Activated T-cell treated with anti-CD3 and anti-CD28 coated beads, Interleukin-2, amount 50 U/mL, for 4 hours (primary cell): ENCODE data around the gene CTBS. TPM values are rescaled to one million over a fixed set of nuclear protein-coding genes. Genes with fewer than 3 reads are reported as not detected.

Experiments used
- ATAC-seq, 2 donors: fragments of 200-7000 bp; cut with Tn5 transposase; one replicate each; pipeline ENCODE4 v1.10.0; 2021
- DNase-seq: peaks from one replicate; pipeline ENCODE4 v3.0.0-alpha.2; 2020
- H3K27me3 Mint-ChIP-seq: one replicate; pipeline ENCODE4 v1.8.0; 2021; ENCODE audit warnings: low read depth, mixed read lengths
- H3K36me3 Mint-ChIP-seq: one replicate; pipeline ENCODE4 v1.8.0; 2022; ENCODE audit warnings: mixed read lengths; ENCODE audit not compliant: insufficient read depth
- H3K4me1 Mint-ChIP-seq: one replicate; pipeline ENCODE4 v1.8.0; 2021; ENCODE audit warnings: low read depth, mixed read lengths
- H3K4me3 Mint-ChIP-seq: one replicate; pipeline ENCODE4 v1.8.0; 2021; ENCODE audit warnings: mild to moderate bottlenecking, moderate library complexity, mixed read lengths
- H3K9me3 Mint-ChIP-seq: one replicate; pipeline ENCODE4 v1.8.0; 2021; ENCODE audit warnings: mixed read lengths
- total RNA-seq, 3 donors: library from RNA; stranded (reverse); gene quantifications; one replicate each; pipeline ENCODE4 v1.2.1, GENCODE V29; 2021

CTBS gene
- total RNA-seq: 1 to 10 TPM; 6.3 to 7.2 (median 6.9) TPM

DNA sequence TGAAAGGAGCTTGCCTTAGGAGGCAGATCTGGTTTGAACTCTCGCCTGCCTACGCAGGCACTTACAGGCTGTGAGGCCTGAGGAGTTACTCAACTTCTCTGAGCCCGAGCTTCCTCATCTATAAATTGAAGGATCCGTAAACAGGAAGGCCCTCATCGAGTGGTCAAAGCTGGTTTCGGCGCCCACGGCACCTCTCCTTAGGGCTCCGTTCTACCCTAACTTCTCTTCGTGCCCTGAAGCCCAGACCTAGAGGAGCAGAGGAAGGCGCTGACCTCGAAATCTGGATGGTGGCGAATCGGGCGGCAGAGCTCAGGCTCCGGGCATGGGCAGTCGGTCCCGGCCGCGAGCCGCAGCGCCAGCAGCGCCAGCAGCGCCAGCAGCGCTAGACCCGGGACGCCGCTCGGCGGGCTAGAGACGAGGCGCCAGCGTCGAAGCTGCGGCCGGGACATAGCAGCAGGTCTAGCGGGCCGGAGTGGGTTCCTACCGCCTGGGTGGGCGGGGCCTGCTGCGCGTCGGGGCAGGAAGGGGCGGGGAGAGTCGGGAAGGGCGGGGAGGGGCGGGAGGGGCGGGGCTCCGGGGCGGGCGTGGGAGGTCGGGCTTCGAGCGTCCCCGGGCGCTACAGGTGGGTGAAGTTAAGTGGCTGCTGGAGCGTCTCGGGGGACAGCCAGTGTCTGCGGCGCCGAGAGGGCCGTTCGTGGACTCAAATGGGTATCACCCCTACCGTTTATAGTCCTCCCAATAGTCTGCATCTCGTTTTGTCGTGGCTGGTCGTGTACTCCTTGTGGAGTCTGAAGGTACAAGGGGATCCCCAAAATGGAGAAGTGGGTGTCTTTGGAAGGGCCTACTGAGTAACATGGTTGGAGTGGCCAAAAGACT, at the start of gene CTBS:
Gene CTBS (minus strand): TSS at position 474 of the 876 bp plus-strand sequence. CDS start 25 bp downstream, at position 449.
- H3K36me3 Mint-ChIP-seq: peaks cover 17% of the 10 kb centered on the region
- H3K4me1 Mint-ChIP-seq: peaks cover 40% of the 10 kb centered on the region
- DNase-seq: peak; percentile 84
- ATAC-seq: peak; percentile 92 to 93
- peak within 1 kb of the TSS; percentile 97 for H3K4me3 Mint-ChIP-seq
- H3K9me3 Mint-ChIP-seq: no peaks in the 10 kb centered on the region
- H3K27me3 Mint-ChIP-seq: no peaks in the 10 kb centered on the region

- H3K4me3 Mint-ChIP-seq: no peak overlapping the region
- H3K36me3 Mint-ChIP-seq: no peaks in the 10 kb centered on the region
Measured at GRCh38 chr1:84621553-84621952, 47.3 kb upstream of the CTBS start.

GRCh38 chr1:84620720-84621313, 46.6 kb upstream of the CTBS start:
- no peaks in the 10 kb centered on the region for H3K27me3 Mint-ChIP-seq
- H3K36me3 Mint-ChIP-seq: no peaks in the 10 kb centered on the region
- peaks cover 14% of the 10 kb centered on the region for H3K4me1 Mint-ChIP-seq
- DNase-seq: peak; percentile 72
- peak; percentile 88 to 90 for ATAC-seq
- H3K9me3 Mint-ChIP-seq: no peaks in the 10 kb centered on the region
- peak overlapping the region; percentile 87 for H3K4me3 Mint-ChIP-seq

More at GRCh38 chr1:84621553-84621952, 47.3 kb upstream of the CTBS start:
- no peak for DNase-seq
- peaks cover 14% of the 10 kb centered on the region for H3K4me1 Mint-ChIP-seq
- no peak for ATAC-seq
- H3K27me3 Mint-ChIP-seq: no peaks in the 10 kb centered on the region
- no peaks in the 10 kb centered on the region for H3K9me3 Mint-ChIP-seq

- peak; percentile 25 for DNase-seq
- peaks cover 14% of the 10 kb centered on the region for H3K4me1 Mint-ChIP-seq
- no peaks in the 10 kb centered on the region for H3K27me3 Mint-ChIP-seq
- ATAC-seq: peak; percentile 51 to 64
- H3K36me3 Mint-ChIP-seq: no peaks in the 10 kb centered on the region
- H3K4me3 Mint-ChIP-seq: peak overlapping the region; percentile 62
- no peaks in the 10 kb centered on the region for H3K9me3 Mint-ChIP-seq
Measured at GRCh38 chr1:84619383-84620102, 45.3 kb upstream of the CTBS start.

DNA sequence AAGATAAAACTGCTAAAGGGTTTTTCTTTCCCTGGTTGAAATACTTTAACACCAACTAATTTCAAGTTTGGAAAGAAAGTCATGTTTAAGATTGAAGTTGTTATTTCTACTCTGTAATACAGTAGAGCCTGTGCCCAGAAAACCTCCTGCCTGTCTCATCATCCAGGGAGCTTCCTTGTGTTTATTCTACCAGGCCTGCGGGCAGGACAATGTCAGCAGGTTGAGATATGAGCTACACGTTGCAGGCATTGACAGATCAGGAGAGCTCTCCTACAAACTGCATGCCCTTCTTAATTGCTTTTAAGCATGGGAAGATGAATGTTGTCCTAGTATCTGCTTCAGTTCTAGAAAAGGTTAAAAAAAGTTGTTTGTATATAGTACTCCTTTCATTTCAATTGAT, 43.1 kb upstream of the CTBS start:
- H3K27me3 Mint-ChIP-seq: no peaks in the 10 kb centered on the region
- H3K4me1 Mint-ChIP-seq: peaks cover 17% of the 10 kb centered on the region
- no peaks in the 10 kb centered on the region for H3K36me3 Mint-ChIP-seq
- DNase-seq: no peak
- H3K9me3 Mint-ChIP-seq: no peaks in the 10 kb centered on the region
- no peak overlapping the region for H3K4me3 Mint-ChIP-seq
- ATAC-seq: no peak

DNA sequence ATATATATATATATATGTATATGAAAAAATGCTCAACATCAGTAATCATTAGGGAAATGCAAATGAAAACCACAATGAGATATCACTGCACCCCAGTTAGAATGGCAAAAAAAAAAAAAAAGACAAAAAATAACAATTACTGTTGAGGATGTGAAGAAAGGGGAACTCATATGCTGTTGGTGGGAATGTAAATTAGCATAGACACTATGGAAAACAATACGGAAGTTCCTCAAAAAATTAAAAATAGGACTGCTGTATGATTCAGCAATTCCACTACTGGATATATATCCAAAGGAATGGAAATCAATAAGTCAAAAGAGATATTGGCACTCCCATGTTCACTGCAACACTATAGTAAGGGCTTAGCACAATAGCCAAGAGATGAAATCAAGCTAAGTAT, 41.5 kb upstream of the CTBS start:
- no peak for DNase-seq
- H3K27me3 Mint-ChIP-seq: no peaks in the 10 kb centered on the region
- no peaks in the 10 kb centered on the region for H3K9me3 Mint-ChIP-seq
- no peak overlapping the region for H3K4me3 Mint-ChIP-seq
- no peaks in the 10 kb centered on the region for H3K36me3 Mint-ChIP-seq
- no peak for ATAC-seq
- peaks cover 26% of the 10 kb centered on the region for H3K4me1 Mint-ChIP-seq

DNA sequence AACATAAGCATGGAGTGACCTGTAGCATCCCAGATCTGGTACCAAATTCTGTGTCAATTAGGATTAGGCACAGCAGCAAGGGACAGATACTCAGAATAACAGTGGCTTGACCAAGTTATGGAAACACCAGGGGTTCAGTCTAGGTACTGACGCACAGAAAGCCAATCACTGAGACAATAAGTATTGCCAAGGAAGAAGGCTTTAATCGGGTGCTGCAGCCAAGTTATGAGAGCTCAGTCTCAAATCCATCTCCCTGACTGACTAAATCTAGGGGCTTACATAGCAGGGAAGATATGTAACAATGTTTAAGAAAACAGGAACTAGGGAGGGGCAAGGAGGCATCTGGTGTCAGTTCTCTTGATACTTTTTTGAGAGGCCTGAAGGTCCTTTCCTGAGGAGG, 39.6 kb upstream of the CTBS start:
- H3K9me3 Mint-ChIP-seq: no peaks in the 10 kb centered on the region
- no peaks in the 10 kb centered on the region for H3K27me3 Mint-ChIP-seq
- no peak for ATAC-seq
- DNase-seq: no peak
- H3K4me3 Mint-ChIP-seq: no peak overlapping the region
- peaks cover 11% of the 10 kb centered on the region for H3K4me1 Mint-ChIP-seq
- no peaks in the 10 kb centered on the region for H3K36me3 Mint-ChIP-seq

DNA sequence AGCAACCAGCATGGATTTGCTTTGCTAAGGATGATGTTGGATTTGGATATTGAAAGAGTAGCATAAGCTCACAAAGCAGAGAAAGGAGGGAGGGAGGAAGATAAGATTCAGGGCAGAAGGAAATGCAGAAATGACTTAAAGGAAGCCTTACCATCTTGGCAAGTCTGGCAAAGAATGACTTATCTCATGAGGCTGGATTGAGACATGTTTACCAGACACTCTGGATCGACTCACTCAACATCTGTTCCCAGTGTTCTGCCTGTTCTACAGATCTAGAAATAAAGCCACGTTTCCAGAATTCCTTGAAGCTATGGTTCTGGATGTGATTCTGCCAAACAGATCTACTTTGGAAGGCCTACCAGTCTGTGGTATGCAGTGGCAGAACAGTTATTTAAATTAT, 38.8 kb upstream of the CTBS start:
- Mint-ChIP-seq H3K9me3 (no peaks in the 10 kb centered on the region), H3K4me3 (no peak overlapping the region), H3K36me3 (no peaks in the 10 kb centered on the region), H3K27me3 (no peaks in the 10 kb centered on the region), H3K4me1 (peaks cover 11% of the 10 kb centered on the region)
- ATAC-seq: no peak
- DNase-seq: no peak

GRCh38 chr1:84611796-84612195, 37.6 kb upstream of the CTBS start:
- Mint-ChIP-seq H3K4me3 (no peak overlapping the region), H3K36me3 (no peaks in the 10 kb centered on the region), H3K4me1 (peaks cover 11% of the 10 kb centered on the region), H3K9me3 (no peaks in the 10 kb centered on the region), H3K27me3 (no peaks in the 10 kb centered on the region)
- ATAC-seq: no peak
- no peak for DNase-seq

GRCh38 chr1:84611091-84611490, 36.9 kb upstream of the CTBS start:
- Mint-ChIP-seq H3K4me1 (peaks cover 11% of the 10 kb centered on the region), H3K9me3 (peaks cover 5% of the 10 kb centered on the region), H3K36me3 (peaks cover 2% of the 10 kb centered on the region), H3K4me3 (no peak overlapping the region), H3K27me3 (peaks cover 3% of the 10 kb centered on the region)
- DNase-seq: no peak
- no peak for ATAC-seq

GRCh38 chr1:84606977-84607376, 32.7 kb upstream of the CTBS start:
- Mint-ChIP-seq H3K36me3 (peaks cover 2% of the 10 kb centered on the region), H3K27me3 (peaks cover 3% of the 10 kb centered on the region), H3K4me1 (peaks cover 7% of the 10 kb centered on the region), H3K9me3 (peaks cover 25% of the 10 kb centered on the region), H3K4me3 (no peak overlapping the region)
- DNase-seq (no peak), ATAC-seq (no peak)

DNA sequence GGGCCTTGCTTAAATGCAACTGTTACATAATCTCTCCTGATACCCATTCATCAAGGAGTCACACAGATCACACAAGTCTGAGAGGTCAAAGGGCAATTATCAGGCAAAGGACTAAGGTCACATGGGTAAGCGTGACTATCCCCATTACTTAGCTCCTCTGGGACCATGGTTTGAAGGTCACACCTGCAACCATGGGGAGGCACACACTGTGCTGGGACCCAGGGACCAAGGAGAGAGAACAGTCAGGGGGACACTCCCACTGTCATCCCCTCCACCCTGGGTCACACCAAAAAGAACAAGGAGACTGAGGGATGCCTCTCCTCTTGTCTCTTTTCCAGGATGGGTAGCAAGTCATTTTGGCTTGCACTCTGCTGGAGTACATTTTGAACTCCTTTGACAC, 30.9 kb upstream of the CTBS start:
- H3K4me3 Mint-ChIP-seq: no peak overlapping the region
- H3K9me3 Mint-ChIP-seq: peaks cover 25% of the 10 kb centered on the region
- H3K4me1 Mint-ChIP-seq: peaks cover under 1% of the 10 kb centered on the region
- ATAC-seq: no peak
- H3K27me3 Mint-ChIP-seq: peaks cover 3% of the 10 kb centered on the region
- no peak for DNase-seq
- H3K36me3 Mint-ChIP-seq: peaks cover 2% of the 10 kb centered on the region

DNA sequence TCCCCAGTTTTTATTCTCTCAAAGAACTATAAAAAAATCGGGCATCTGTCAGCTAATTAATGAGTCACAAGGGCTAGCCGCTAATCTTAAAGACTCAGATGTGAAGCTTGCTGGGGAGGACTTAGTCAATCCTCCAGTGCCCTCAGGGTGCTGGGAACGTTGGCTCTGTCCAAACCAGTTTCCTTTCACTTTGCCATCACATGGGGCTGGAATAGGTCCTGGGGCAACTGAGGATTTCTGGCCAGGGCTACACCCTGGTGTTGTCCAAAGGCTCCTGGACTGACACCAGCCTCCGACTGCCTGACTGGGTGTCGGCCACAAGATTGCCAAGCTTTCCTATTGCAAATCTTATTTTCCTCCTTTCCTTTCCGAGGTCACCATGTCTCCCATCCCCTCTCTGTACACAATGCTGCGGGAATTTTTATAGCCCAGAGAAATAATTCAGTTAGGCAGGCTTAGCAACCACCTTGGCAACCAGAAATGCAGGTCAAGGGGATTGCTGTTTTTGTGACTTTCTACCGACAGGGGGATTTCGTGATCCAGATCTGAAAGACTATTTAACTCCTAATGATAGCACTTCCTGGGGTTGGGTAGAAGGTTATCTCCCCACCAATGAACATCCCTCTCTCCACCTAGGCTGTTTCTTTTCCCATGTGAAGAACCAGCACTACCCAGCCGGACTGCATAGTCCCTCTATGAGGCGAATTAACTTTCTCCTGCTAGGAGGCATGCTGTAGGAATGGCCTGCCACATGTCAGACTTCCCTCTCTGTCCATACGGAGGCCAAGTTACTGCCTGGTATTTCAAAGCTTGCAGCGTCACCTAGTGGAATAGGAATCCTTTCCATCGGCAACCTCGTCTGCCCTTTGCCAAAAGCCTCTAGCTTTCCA, 29.9 kb upstream of the CTBS start:
- H3K9me3 Mint-ChIP-seq: peaks cover 25% of the 10 kb centered on the region
- peaks cover 2% of the 10 kb centered on the region for H3K36me3 Mint-ChIP-seq
- no peak overlapping the region for H3K4me3 Mint-ChIP-seq
- ATAC-seq: no peak
- peaks cover 9% of the 10 kb centered on the region for H3K4me1 Mint-ChIP-seq
- H3K27me3 Mint-ChIP-seq: peaks cover 3% of the 10 kb centered on the region
- DNase-seq: no peak

DNA sequence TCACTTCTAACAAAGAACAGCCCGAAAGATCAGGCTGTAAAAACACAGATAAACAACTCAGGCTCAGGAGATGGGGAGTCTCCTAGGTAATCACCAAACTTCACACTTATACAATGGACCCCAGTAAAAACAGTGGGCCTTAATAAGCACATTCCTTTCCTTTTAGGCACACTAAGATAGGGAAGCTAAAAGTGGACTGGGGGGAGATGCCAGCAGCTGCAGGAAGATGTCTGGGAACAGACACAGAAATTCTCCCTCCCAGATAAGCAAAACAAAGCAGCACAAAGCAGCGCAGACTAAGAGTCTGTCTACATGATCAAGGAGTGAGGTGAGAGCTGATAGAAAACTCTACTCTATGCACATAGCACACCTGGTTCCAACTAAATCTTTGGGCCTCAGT, 29.0 kb upstream of the CTBS start:
- Mint-ChIP-seq H3K4me1 (peaks cover 18% of the 10 kb centered on the region), H3K36me3 (peaks cover 2% of the 10 kb centered on the region)
- ATAC-seq: no peak

More for the DNA sequence above, 29.0 kb upstream of the CTBS start:
- peaks cover 3% of the 10 kb centered on the region for H3K27me3 Mint-ChIP-seq
- DNase-seq: no peak
- peaks cover 25% of the 10 kb centered on the region for H3K9me3 Mint-ChIP-seq
- no peak overlapping the region for H3K4me3 Mint-ChIP-seq
